H1 (cell line): ENCODE results near the gene HIBADH.

Experiments used
- EP300 ChIP-seq, 2 experiments: IDR thresholded peaks; 1 replicate in 1 of 2; 2 replicates in 1 of 2; pipeline ENCODE4 v1.6.1; 2011 to 2012; ENCODE audit warnings: low read depth in 2 of 2, low read length in 2 of 2, mild to moderate bottlenecking in 2 of 2, borderline replicate concordance in 1 of 2, inconsistent platforms in 1 of 2, moderate library complexity in 1 of 2
- EZH2 ChIP-seq: fragments of 200-600 bp; sonication (generic); IDR thresholded peaks from 2 replicates; pipeline ENCODE4 v1.7.1; 2012; ENCODE audit warnings: low read depth, mild to moderate bottlenecking, moderate library complexity, low read length, inconsistent platforms; ENCODE audit not compliant: severe bottlenecking
- MAFK ChIP-seq: IDR thresholded peaks from 2 replicates; pipeline ENCODE4 v1.6.1; 2012; ENCODE audit warnings: low read depth, mild to moderate bottlenecking, improper control_type of control experiment, low read length
- TF ChIP-seq, protein P1 (sequence below): IDR thresholded peaks from 2 replicates; pipeline ENCODE4 v1.6.1; 2012; ENCODE audit warnings: inconsistent platforms
- TF ChIP-seq, protein P2 (sequence below): IDR thresholded peaks from 2 replicates; pipeline ENCODE4 v1.6.1; 2012; ENCODE audit warnings: low read length, inconsistent platforms
- TF ChIP-seq, protein P3 (sequence below), 3 experiments: IDR thresholded peaks; 1 replicate in 2 of 3; 2 replicates in 1 of 3; pipeline versions ENCODE4 v1.5.1 to v1.6.1; 2011; ENCODE audit warnings: low read length in 3 of 3, mild to moderate bottlenecking in 3 of 3, inconsistent platforms in 2 of 3, low read depth in 1 of 3, moderate library complexity in 1 of 3; ENCODE audit not compliant: insufficient read depth in 1 of 3; ENCODE audit errors: control extremely low read depth in 1 of 3

DNA sequence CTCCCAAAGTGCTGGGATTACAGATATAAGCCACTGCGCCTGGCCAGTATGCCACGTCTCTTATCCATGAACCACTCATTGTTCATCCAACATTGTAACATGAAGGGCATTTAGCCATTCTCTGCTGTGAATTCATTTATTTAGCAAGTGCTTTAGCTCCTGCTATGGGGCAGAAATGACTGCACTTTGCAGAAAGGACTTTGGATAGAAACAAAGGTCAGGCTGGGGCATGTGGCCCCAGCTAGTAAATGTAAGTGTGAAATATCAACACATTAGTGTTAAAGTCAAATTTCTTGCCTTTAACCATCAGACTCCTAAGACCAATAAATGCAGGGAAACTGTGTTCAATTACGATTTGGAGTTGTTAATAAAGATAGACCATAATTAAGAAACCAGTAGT lies 49.5 kb upstream of the HIBADH start:
- TF ChIP-seq, protein P1, sequence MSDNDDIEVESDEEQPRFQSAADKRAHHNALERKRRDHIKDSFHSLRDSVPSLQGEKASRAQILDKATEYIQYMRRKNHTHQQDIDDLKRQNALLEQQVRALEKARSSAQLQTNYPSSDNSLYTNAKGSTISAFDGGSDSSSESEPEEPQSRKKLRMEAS = no peak
- TF ChIP-seq, protein P2, sequence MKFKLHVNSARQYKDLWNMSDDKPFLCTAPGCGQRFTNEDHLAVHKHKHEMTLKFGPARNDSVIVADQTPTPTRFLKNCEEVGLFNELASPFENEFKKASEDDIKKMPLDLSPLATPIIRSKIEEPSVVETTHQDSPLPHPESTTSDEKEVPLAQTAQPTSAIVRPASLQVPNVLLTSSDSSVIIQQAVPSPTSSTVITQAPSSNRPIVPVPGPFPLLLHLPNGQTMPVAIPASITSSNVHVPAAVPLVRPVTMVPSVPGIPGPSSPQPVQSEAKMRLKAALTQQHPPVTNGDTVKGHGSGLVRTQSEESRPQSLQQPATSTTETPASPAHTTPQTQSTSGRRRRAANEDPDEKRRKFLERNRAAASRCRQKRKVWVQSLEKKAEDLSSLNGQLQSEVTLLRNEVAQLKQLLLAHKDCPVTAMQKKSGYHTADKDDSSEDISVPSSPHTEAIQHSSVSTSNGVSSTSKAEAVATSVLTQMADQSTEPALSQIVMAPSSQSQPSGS = no peak
- TF ChIP-seq EP300 (IDR thresholded peaks at IDR 0.05; ENCODE audit: borderline replicate concordance in 1 of 2, low read depth in 2 of 2, low read length in 2 of 2) = no peak
- no peak for TF ChIP-seq MAFK
- TF ChIP-seq, protein P3, sequence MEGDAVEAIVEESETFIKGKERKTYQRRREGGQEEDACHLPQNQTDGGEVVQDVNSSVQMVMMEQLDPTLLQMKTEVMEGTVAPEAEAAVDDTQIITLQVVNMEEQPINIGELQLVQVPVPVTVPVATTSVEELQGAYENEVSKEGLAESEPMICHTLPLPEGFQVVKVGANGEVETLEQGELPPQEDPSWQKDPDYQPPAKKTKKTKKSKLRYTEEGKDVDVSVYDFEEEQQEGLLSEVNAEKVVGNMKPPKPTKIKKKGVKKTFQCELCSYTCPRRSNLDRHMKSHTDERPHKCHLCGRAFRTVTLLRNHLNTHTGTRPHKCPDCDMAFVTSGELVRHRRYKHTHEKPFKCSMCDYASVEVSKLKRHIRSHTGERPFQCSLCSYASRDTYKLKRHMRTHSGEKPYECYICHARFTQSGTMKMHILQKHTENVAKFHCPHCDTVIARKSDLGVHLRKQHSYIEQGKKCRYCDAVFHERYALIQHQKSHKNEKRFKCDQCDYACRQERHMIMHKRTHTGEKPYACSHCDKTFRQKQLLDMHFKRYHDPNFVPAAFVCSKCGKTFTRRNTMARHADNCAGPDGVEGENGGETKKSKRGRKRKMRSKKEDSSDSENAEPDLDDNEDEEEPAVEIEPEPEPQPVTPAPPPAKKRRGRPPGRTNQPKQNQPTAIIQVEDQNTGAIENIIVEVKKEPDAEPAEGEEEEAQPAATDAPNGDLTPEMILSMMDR (IDR thresholded peaks at IDR 0.05; ENCODE audit: control extremely low read depth in 1 of 3, insufficient read depth in 1 of 3, low read depth in 1 of 3, low read length in 3 of 3) = no peak
- TF ChIP-seq EZH2 = no peak
